WTC11 (cell line): Measurements from ENCODE around the gene KCND2. TPM values are rescaled to one million over a fixed set of nuclear protein-coding genes. Genes with fewer than 3 reads are reported as not detected.

Source experiments
- ATAC-seq: fragments of 200-7000 bp; cut with Tn5 transposase; 2 replicates; pipeline ENCODE4 v1.10.0; 2021; ENCODE audit warnings: mild to moderate bottlenecking, moderate library complexity
- CTCF ChIA-PET: fragments of 300-600 bp; sonication (Branson Sonifier 250); formaldehyde crosslinking; loops from one replicate; lab custom pipeline; 2021; ENCODE audit warnings: antibody characterized with exemption; lab: Charles Lee
- POLR2A ChIA-PET: fragments of 350-600 bp; sonication (Branson Sonifier 250); formaldehyde crosslinking; loops from one replicate; lab custom pipeline; 2021; ENCODE audit warnings: antibody characterized with exemption; lab: Charles Lee
- DNase-seq: peaks from one replicate; pipeline ENCODE4 v3.0.0; 2021; ENCODE audit warnings: low spot score
- H3K27ac Mint-ChIP-seq: 2 replicates; pipeline ENCODE4 v1.8.0; 2021; ENCODE audit warnings: mixed read lengths
- H3K27me3 Mint-ChIP-seq: 2 replicates; pipeline ENCODE4 v1.8.0; 2021; ENCODE audit warnings: low read depth, mild to moderate bottlenecking, moderate library complexity, mixed read lengths
- H3K36me3 Mint-ChIP-seq: 2 replicates; pipeline ENCODE4 v1.8.0; 2021; ENCODE audit warnings: mixed read lengths
- H3K4me1 Mint-ChIP-seq: 2 replicates; pipeline ENCODE4 v1.8.0; 2022; ENCODE audit warnings: mixed read lengths
- H3K4me3 Mint-ChIP-seq: 2 replicates; pipeline ENCODE4 v1.8.0; 2021; ENCODE audit warnings: mild to moderate bottlenecking, moderate library complexity, mixed read lengths
- H3K9me3 Mint-ChIP-seq: 2 replicates; pipeline ENCODE4 v1.8.0; 2021; ENCODE audit warnings: mixed read lengths
- ELF4 ChIP-seq: sonication (generic); formaldehyde crosslinking; IDR thresholded peaks from 2 replicates; pipeline ENCODE4 v1.8.1; 2022; ENCODE audit warnings: low read depth, mild to moderate bottlenecking, moderate library complexity, missing genetic modification reagents
- EMX1 ChIP-seq: fragments of 250-450 bp; sonication (Bioruptor Pico); IDR thresholded peaks from 2 replicates; pipeline ENCODE4 v1.8.0; 2021; ENCODE audit warnings: mild to moderate bottlenecking
- JAZF1 ChIP-seq: fragments of 250-450 bp; sonication (Bioruptor Pico); IDR thresholded peaks from 2 replicates; pipeline ENCODE4 v1.9.0; 2021; ENCODE audit warnings: moderate library complexity, mild to moderate bottlenecking, inconsistent platforms
- JUN ChIP-seq: sonication (generic); formaldehyde crosslinking; IDR thresholded peaks from 2 replicates; pipeline ENCODE4 v1.8.0; 2023; ENCODE audit warnings: mild to moderate bottlenecking, missing genetic modification reagents
- NFATC4 ChIP-seq: fragments of 250-450 bp; sonication (Bioruptor Pico); IDR thresholded peaks from 2 replicates; pipeline ENCODE4 v1.9.0; 2021; ENCODE audit warnings: mild to moderate bottlenecking
- NR2C2 ChIP-seq: sonication (generic); formaldehyde crosslinking; IDR thresholded peaks from 2 replicates; pipeline ENCODE4 v1.8.0; 2022; ENCODE audit warnings: mild to moderate bottlenecking, missing genetic modification reagents
- PRRX2 ChIP-seq: fragments of 250-450 bp; sonication (Bioruptor Pico); IDR thresholded peaks from 2 replicates; pipeline ENCODE4 v1.8.0; 2021; ENCODE audit warnings: mild to moderate bottlenecking
- SP1 ChIP-seq: sonication (generic); formaldehyde crosslinking; conservative IDR thresholded peaks from 2 replicates; pipeline ENCODE4 v1.8.1; 2022; ENCODE audit warnings: missing genetic modification reagents
- TCF7 ChIP-seq: sonication (generic); formaldehyde crosslinking; IDR thresholded peaks from 2 replicates; pipeline ENCODE4 v1.8.0; 2022; ENCODE audit warnings: mild to moderate bottlenecking, low read depth, missing genetic modification reagents, moderate library complexity
- ZNF121 ChIP-seq: sonication (generic); formaldehyde crosslinking; IDR thresholded peaks from 2 replicates; pipeline ENCODE4 v1.8.0; 2023; ENCODE audit warnings: missing genetic modification reagents
- ZNF219 ChIP-seq: sonication (generic); formaldehyde crosslinking; IDR thresholded peaks from 2 replicates; pipeline ENCODE4 v1.8.0; 2023; ENCODE audit warnings: missing genetic modification reagents, mild to moderate bottlenecking, borderline replicate concordance
- ZNF317 ChIP-seq: sonication (generic); formaldehyde crosslinking; IDR thresholded peaks from 2 replicates; pipeline ENCODE4 v1.8.1; 2023; ENCODE audit warnings: low read depth, mild to moderate bottlenecking, moderate library complexity, missing genetic modification reagents, borderline replicate concordance
- ZNF396 ChIP-seq: fragments of 250-450 bp; sonication (Bioruptor Pico); IDR thresholded peaks from 2 replicates; pipeline ENCODE4 v1.8.0; 2021; ENCODE audit warnings: mild to moderate bottlenecking, moderate library complexity, borderline replicate concordance
- ZNF671 ChIP-seq: fragments of 250-450 bp; sonication (Bioruptor Pico); IDR thresholded peaks from 2 replicates; pipeline ENCODE4 v1.8.0; 2021; ENCODE audit warnings: mild to moderate bottlenecking
- total RNA-seq: library from RNA; stranded (reverse); gene quantifications from 3 replicates; pipeline ENCODE4 v1.2.3, GENCODE V29; 2021
- TF ChIP-seq, protein P1 (sequence below): fragments of 200-600 bp; IDR thresholded peaks from 2 replicates; pipeline ENCODE4 v1.8.0; 2022; ENCODE audit warnings: antibody characterized with exemption
- TF ChIP-seq, protein P2 (sequence below): sonication (generic); formaldehyde crosslinking; IDR thresholded peaks from 2 replicates; pipeline ENCODE4 v1.8.0; 2023; ENCODE audit warnings: missing genetic modification reagents, mild to moderate bottlenecking, borderline replicate concordance
- TF ChIP-seq, protein P3 (sequence below): fragments of 250-450 bp; sonication (Bioruptor Pico); IDR thresholded peaks from 2 replicates; pipeline ENCODE4 v1.9.0; 2021; ENCODE audit warnings: mild to moderate bottlenecking, borderline replicate concordance

KCND2 gene
- total RNA-seq, 1 experiment from 2014 or later: 4.6 TPM

DNA sequence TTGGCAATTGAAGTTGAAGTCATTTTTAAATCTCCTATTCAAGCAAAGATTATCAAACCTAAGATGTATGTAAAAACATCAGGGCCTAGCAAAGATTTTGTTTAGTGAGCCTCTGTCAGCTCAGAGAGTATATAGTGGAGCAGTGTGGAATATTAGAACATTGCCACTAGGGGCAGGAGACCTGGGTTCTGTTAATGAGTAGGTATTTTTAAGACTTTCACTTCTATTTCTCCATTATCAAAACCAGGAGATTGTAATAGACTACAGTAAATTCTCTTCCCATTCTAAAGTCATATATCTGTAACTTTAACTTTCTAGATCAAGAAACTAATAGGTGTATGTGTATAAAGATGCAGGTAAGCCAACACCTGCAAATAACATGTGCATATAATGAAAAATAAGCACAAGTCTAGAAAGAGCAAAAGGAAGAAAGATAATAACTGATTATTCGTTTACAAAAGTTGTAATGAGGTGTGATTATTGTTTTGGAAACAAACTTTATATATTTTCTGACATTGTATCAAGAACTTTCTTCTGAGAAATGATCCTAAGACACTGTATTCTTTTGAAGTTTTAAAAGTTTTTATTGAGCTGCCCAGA is 64.4 kb downstream of the KCND2 start:
- ChIA-PET CTCF (interaction anchor here (0.5 to 1.3 kb wide), 8 partner anchors 10 to 394 kb away, joined by 3 to 6 read pairs (median 4); no protein-coding TSS in a partner anchor), POLR2A (no interaction called here)
- Mint-ChIP-seq H3K9me3 (no peaks in the 10 kb centered on the region), H3K27me3 (no peaks in the 10 kb centered on the region), H3K4me1 (no peaks in the 10 kb centered on the region), H3K4me3 (no peak overlapping the region), H3K27ac (no peak overlapping the region), H3K36me3 (no peaks in the 10 kb centered on the region)
- TF ChIP-seq TCF7 (CRISPR knock-in tag): no peak
- no peak for TF ChIP-seq ZNF671 (CRISPR knock-in tag)
- TF ChIP-seq, protein P1, sequence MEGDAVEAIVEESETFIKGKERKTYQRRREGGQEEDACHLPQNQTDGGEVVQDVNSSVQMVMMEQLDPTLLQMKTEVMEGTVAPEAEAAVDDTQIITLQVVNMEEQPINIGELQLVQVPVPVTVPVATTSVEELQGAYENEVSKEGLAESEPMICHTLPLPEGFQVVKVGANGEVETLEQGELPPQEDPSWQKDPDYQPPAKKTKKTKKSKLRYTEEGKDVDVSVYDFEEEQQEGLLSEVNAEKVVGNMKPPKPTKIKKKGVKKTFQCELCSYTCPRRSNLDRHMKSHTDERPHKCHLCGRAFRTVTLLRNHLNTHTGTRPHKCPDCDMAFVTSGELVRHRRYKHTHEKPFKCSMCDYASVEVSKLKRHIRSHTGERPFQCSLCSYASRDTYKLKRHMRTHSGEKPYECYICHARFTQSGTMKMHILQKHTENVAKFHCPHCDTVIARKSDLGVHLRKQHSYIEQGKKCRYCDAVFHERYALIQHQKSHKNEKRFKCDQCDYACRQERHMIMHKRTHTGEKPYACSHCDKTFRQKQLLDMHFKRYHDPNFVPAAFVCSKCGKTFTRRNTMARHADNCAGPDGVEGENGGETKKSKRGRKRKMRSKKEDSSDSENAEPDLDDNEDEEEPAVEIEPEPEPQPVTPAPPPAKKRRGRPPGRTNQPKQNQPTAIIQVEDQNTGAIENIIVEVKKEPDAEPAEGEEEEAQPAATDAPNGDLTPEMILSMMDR: peak; percentile 47
- peak; percentile 91 for ATAC-seq
- no peak for DNase-seq

DNA sequence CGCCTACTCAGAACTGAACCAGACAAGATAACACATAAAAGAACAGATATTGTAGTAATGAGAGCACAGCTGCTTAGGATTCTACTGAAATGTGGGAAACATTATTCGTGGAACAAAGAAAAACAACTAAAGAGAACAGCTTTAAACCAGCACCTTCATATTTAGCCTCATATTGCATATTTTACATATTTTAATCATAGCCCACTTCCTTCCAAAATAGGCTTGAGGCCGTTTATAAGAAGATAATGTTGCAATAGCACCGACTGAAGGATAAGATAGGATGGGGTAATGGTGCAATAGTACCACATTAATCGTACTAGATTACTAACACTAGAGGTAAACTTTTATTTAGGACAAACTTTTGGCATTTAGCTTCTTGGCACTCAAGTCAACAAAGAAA is 71.3 kb downstream of the KCND2 start:
- H3K27ac Mint-ChIP-seq: no peak overlapping the region
- no peak for DNase-seq

More for the DNA sequence above, 71.3 kb downstream of the KCND2 start:
- no peak for ATAC-seq
- H3K27me3 Mint-ChIP-seq: no peaks in the 10 kb centered on the region
- TF ChIP-seq ELF4 (CRISPR knock-in tag) (no peak), ZNF121 (no peak), ZNF396 (CRISPR knock-in tag) (no peak), NFATC4 (CRISPR knock-in tag) (no peak), JUN (CRISPR knock-in tag) (no peak), JAZF1 (CRISPR knock-in tag) (no peak), PRRX2 (CRISPR knock-in tag) (no peak), ZNF219 (CRISPR knock-in tag) (no peak), EMX1 (CRISPR knock-in tag) (no peak), NR2C2 (CRISPR knock-in tag) (no peak), ZNF317 (CRISPR knock-in tag) (no peak), SP1 (CRISPR knock-in tag) (no peak)
- TF ChIP-seq, protein P2, sequence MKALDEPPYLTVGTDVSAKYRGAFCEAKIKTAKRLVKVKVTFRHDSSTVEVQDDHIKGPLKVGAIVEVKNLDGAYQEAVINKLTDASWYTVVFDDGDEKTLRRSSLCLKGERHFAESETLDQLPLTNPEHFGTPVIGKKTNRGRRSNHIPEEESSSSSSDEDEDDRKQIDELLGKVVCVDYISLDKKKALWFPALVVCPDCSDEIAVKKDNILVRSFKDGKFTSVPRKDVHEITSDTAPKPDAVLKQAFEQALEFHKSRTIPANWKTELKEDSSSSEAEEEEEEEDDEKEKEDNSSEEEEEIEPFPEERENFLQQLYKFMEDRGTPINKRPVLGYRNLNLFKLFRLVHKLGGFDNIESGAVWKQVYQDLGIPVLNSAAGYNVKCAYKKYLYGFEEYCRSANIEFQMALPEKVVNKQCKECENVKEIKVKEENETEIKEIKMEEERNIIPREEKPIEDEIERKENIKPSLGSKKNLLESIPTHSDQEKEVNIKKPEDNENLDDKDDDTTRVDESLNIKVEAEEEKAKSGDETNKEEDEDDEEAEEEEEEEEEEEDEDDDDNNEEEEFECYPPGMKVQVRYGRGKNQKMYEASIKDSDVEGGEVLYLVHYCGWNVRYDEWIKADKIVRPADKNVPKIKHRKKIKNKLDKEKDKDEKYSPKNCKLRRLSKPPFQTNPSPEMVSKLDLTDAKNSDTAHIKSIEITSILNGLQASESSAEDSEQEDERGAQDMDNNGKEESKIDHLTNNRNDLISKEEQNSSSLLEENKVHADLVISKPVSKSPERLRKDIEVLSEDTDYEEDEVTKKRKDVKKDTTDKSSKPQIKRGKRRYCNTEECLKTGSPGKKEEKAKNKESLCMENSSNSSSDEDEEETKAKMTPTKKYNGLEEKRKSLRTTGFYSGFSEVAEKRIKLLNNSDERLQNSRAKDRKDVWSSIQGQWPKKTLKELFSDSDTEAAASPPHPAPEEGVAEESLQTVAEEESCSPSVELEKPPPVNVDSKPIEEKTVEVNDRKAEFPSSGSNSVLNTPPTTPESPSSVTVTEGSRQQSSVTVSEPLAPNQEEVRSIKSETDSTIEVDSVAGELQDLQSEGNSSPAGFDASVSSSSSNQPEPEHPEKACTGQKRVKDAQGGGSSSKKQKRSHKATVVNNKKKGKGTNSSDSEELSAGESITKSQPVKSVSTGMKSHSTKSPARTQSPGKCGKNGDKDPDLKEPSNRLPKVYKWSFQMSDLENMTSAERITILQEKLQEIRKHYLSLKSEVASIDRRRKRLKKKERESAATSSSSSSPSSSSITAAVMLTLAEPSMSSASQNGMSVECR (CRISPR knock-in tag): no peak
- TF ChIP-seq, protein P3, sequence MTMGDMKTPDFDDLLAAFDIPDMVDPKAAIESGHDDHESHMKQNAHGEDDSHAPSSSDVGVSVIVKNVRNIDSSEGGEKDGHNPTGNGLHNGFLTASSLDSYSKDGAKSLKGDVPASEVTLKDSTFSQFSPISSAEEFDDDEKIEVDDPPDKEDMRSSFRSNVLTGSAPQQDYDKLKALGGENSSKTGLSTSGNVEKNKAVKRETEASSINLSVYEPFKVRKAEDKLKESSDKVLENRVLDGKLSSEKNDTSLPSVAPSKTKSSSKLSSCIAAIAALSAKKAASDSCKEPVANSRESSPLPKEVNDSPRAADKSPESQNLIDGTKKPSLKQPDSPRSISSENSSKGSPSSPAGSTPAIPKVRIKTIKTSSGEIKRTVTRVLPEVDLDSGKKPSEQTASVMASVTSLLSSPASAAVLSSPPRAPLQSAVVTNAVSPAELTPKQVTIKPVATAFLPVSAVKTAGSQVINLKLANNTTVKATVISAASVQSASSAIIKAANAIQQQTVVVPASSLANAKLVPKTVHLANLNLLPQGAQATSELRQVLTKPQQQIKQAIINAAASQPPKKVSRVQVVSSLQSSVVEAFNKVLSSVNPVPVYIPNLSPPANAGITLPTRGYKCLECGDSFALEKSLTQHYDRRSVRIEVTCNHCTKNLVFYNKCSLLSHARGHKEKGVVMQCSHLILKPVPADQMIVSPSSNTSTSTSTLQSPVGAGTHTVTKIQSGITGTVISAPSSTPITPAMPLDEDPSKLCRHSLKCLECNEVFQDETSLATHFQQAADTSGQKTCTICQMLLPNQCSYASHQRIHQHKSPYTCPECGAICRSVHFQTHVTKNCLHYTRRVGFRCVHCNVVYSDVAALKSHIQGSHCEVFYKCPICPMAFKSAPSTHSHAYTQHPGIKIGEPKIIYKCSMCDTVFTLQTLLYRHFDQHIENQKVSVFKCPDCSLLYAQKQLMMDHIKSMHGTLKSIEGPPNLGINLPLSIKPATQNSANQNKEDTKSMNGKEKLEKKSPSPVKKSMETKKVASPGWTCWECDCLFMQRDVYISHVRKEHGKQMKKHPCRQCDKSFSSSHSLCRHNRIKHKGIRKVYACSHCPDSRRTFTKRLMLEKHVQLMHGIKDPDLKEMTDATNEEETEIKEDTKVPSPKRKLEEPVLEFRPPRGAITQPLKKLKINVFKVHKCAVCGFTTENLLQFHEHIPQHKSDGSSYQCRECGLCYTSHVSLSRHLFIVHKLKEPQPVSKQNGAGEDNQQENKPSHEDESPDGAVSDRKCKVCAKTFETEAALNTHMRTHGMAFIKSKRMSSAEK (CRISPR knock-in tag): no peak
- CTCF ChIA-PET: no interaction called here
- peaks cover 7% of the 10 kb centered on the region for H3K4me1 Mint-ChIP-seq
- H3K4me3 Mint-ChIP-seq: no peak overlapping the region
- no peaks in the 10 kb centered on the region for H3K9me3 Mint-ChIP-seq
- POLR2A ChIA-PET: no interaction called here
- H3K36me3 Mint-ChIP-seq: no peaks in the 10 kb centered on the region
